ENCODE data around the gene LMF1. TPM values are rescaled to one million over a fixed set of nuclear protein-coding genes. Genes with fewer than 3 reads are reported as not detected.

LMF1 gene
- total RNA-seq, 2 experiments from 2014 or later = 17.0 to 31.4 TPM

GRCh38 chr16:947255-947921 is 23.4 kb downstream of the LMF1 start:
- Histone ChIP-seq H4K20me1 (ENCODE audit: insufficient read depth, low read length) (no peaks in the 10 kb centered on the region), H3K4me3 (ENCODE audit: low read depth, low read length, poor library complexity, severe bottlenecking) (no peak overlapping the region), H3K4me1 (ENCODE audit: insufficient read depth, low read length, poor library complexity, severe bottlenecking) (no peaks in the 10 kb centered on the region), H3K36me3 (ENCODE audit: insufficient read depth, low read length) (peaks cover 18% of the 10 kb centered on the region), H3K27ac (ENCODE audit: low read depth, low read length, poor library complexity, severe bottlenecking) (no peak overlapping the region), H3K79me2 (ENCODE audit: insufficient read depth, low read depth, low read length) (no peaks in the 10 kb centered on the region), H3K9me3 (ENCODE audit: low read length) (peaks cover 5% of the 10 kb centered on the region; the same call in 1 of the 2 replicates), H3K9me2 (ENCODE audit: insufficient read depth, low read length) (no peaks in the 10 kb centered on the region), H3K4me2 (ENCODE audit: low read length) (no peak overlapping the region), H2AFZ (ENCODE audit: low read length) (no peak overlapping the region)
- no TSS peak for BruUV-seq (replicated peaks)
- intact Hi-C loops (cut with micrococcal nuclease; ENCODE audit: unreplicated experiment) = no loop called here
- no peak for TF ChIP-seq CTCF (conservative IDR thresholded peaks at IDR 0.05; ENCODE audit: low read length)
- TF ChIP-seq EZH2phosphoT487 (IDR thresholded peaks at IDR 0.05; ENCODE audit: borderline replicate concordance, low read depth, low read length) = no peak
- ChIA-PET CTCF (ENCODE audit: unreplicated experiment) (no interaction called here), POLR2A (no interaction called here)
- DNase-seq (ENCODE audit: low spot score) = no peak

GRCh38 chr16:946048-946395 is 24.8 kb downstream of the LMF1 start:
- Histone ChIP-seq H3K9me2 (ENCODE audit: insufficient read depth, low read length) (no peaks in the 10 kb centered on the region), H3K4me2 (ENCODE audit: low read length) (no peak overlapping the region), H4K20me1 (ENCODE audit: insufficient read depth, low read length) (no peaks in the 10 kb centered on the region), H3K4me1 (ENCODE audit: insufficient read depth, low read length, poor library complexity, severe bottlenecking) (no peaks in the 10 kb centered on the region), H3K4me3 (ENCODE audit: low read depth, low read length, poor library complexity, severe bottlenecking) (no peak overlapping the region), H3K36me3 (ENCODE audit: insufficient read depth, low read length) (peaks cover 30% of the 10 kb centered on the region), H3K79me2 (ENCODE audit: insufficient read depth, low read depth, low read length) (no peaks in the 10 kb centered on the region), H3K9me3 (ENCODE audit: low read length) (peaks cover 14% of the 10 kb centered on the region), H3K27ac (ENCODE audit: low read depth, low read length, poor library complexity, severe bottlenecking) (no peak overlapping the region), H2AFZ (ENCODE audit: low read length) (no peak overlapping the region)
- ChIA-PET CTCF (ENCODE audit: unreplicated experiment) (no interaction called here), POLR2A (interaction anchor here (0.5 kb wide), 1 partner anchor 1274 kb away, joined by 3 read pairs; no protein-coding TSS in a partner anchor)
- no peak for DNase-seq (ENCODE audit: low spot score)
- TF ChIP-seq CTCF (conservative IDR thresholded peaks at IDR 0.05; ENCODE audit: low read length) (no peak), EZH2phosphoT487 (IDR thresholded peaks at IDR 0.05; ENCODE audit: borderline replicate concordance, low read depth, low read length) (no peak)
- no TSS peak for BruUV-seq (replicated peaks)
- intact Hi-C loops (cut with micrococcal nuclease; ENCODE audit: unreplicated experiment) = no loop called here

GRCh38 chr16:945271-946047 is 25.3 kb downstream of the LMF1 start:
- no peaks in the 10 kb centered on the region for H4K20me1 ChIP-seq (ENCODE audit: insufficient read depth, low read length)
- intact Hi-C loops (cut with micrococcal nuclease; ENCODE audit: unreplicated experiment) = no loop called here
- no peak overlapping the region for H3K4me2 ChIP-seq (ENCODE audit: low read length)
- H3K4me1 ChIP-seq (ENCODE audit: insufficient read depth, low read length, poor library complexity, severe bottlenecking) = no peaks in the 10 kb centered on the region
- TF ChIP-seq EZH2phosphoT487 (IDR thresholded peaks at IDR 0.05; ENCODE audit: borderline replicate concordance, low read depth, low read length) = no peak
- TF ChIP-seq CTCF (conservative IDR thresholded peaks at IDR 0.05; ENCODE audit: low read length) = no peak
- H3K27ac ChIP-seq (ENCODE audit: low read depth, low read length, poor library complexity, severe bottlenecking) = no peak overlapping the region
- BruUV-seq (replicated peaks) = no TSS peak
- no peaks in the 10 kb centered on the region for H3K79me2 ChIP-seq (ENCODE audit: insufficient read depth, low read depth, low read length)
- peaks cover 14% of the 10 kb centered on the region for H3K9me3 ChIP-seq (ENCODE audit: low read length)
- no peak overlapping the region for H2AFZ ChIP-seq (ENCODE audit: low read length)
- peaks cover 31% of the 10 kb centered on the region for H3K36me3 ChIP-seq (ENCODE audit: insufficient read depth, low read length)
- ChIA-PET POLR2A (interaction anchor here (0.5 kb wide), 1 partner anchor 1274 kb away, joined by 3 read pairs; no protein-coding TSS in a partner anchor), CTCF (ENCODE audit: unreplicated experiment) (no interaction called here)
- H3K9me2 ChIP-seq (ENCODE audit: insufficient read depth, low read length) = no peaks in the 10 kb centered on the region
- H3K4me3 ChIP-seq (ENCODE audit: low read depth, low read length, poor library complexity, severe bottlenecking) = no peak overlapping the region
- no peak for DNase-seq (ENCODE audit: low spot score)

Data from OCI-LY7 (cell line).